WTC11 (cell line): Measurements from ENCODE around the gene AMIGO3. TPM values are rescaled to one million over a fixed set of nuclear protein-coding genes. Genes with fewer than 3 reads are reported as not detected.
A peak's percentile ranks its signal among the peaks of the same experiment; 100 is the strongest.

Experiments
- ATAC-seq: fragments of 200-7000 bp; cut with Tn5 transposase; 2 replicates; pipeline ENCODE4 v1.10.0; 2021; ENCODE audit warnings: mild to moderate bottlenecking, moderate library complexity
- CTCF ChIA-PET: fragments of 300-600 bp; sonication (Branson Sonifier 250); formaldehyde crosslinking; loops from one replicate; lab custom pipeline; 2021; ENCODE audit warnings: antibody characterized with exemption; lab: Charles Lee
- POLR2A ChIA-PET: fragments of 350-600 bp; sonication (Branson Sonifier 250); formaldehyde crosslinking; loops from one replicate; lab custom pipeline; 2021; ENCODE audit warnings: antibody characterized with exemption; lab: Charles Lee
- DNase-seq: peaks from one replicate; pipeline ENCODE4 v3.0.0; 2021; ENCODE audit warnings: low spot score
- H3K27ac Mint-ChIP-seq: 2 replicates; pipeline ENCODE4 v1.8.0; 2021; ENCODE audit warnings: mixed read lengths
- H3K27me3 Mint-ChIP-seq: 2 replicates; pipeline ENCODE4 v1.8.0; 2021; ENCODE audit warnings: low read depth, mild to moderate bottlenecking, moderate library complexity, mixed read lengths
- H3K36me3 Mint-ChIP-seq: 2 replicates; pipeline ENCODE4 v1.8.0; 2021; ENCODE audit warnings: mixed read lengths
- H3K4me1 Mint-ChIP-seq: 2 replicates; pipeline ENCODE4 v1.8.0; 2022; ENCODE audit warnings: mixed read lengths
- H3K4me3 Mint-ChIP-seq: 2 replicates; pipeline ENCODE4 v1.8.0; 2021; ENCODE audit warnings: mild to moderate bottlenecking, moderate library complexity, mixed read lengths
- H3K9me3 Mint-ChIP-seq: 2 replicates; pipeline ENCODE4 v1.8.0; 2021; ENCODE audit warnings: mixed read lengths
- ELF4 ChIP-seq: sonication (generic); formaldehyde crosslinking; IDR thresholded peaks from 2 replicates; pipeline ENCODE4 v1.8.1; 2022; ENCODE audit warnings: low read depth, mild to moderate bottlenecking, moderate library complexity, missing genetic modification reagents
- ETV6 ChIP-seq: sonication (generic); formaldehyde crosslinking; IDR thresholded peaks from 2 replicates; pipeline ENCODE4 v1.8.1; 2022; ENCODE audit warnings: mild to moderate bottlenecking, missing genetic modification reagents
- FOXK1 ChIP-seq: sonication (generic); formaldehyde crosslinking; IDR thresholded peaks from 2 replicates; pipeline ENCODE4 v1.8.0; 2022; ENCODE audit warnings: mild to moderate bottlenecking, moderate library complexity, missing genetic modification reagents
- FOXP1 ChIP-seq: sonication (generic); formaldehyde crosslinking; IDR thresholded peaks from 2 replicates; pipeline ENCODE4 v1.8.0; 2022; ENCODE audit warnings: missing genetic modification reagents, mild to moderate bottlenecking, moderate library complexity, borderline replicate concordance
- GABPB1 ChIP-seq: sonication (generic); formaldehyde crosslinking; IDR thresholded peaks from 2 replicates; pipeline ENCODE4 v1.8.1; 2023; ENCODE audit warnings: mild to moderate bottlenecking, missing genetic modification reagents
- JAZF1 ChIP-seq: fragments of 250-450 bp; sonication (Bioruptor Pico); IDR thresholded peaks from 2 replicates; pipeline ENCODE4 v1.9.0; 2021; ENCODE audit warnings: moderate library complexity, mild to moderate bottlenecking, inconsistent platforms
- KAT7 ChIP-seq: sonication (generic); formaldehyde crosslinking; IDR thresholded peaks from 2 replicates; pipeline ENCODE4 v1.8.1; 2023; ENCODE audit warnings: missing genetic modification reagents, mild to moderate bottlenecking, borderline replicate concordance
- OVOL2 ChIP-seq: fragments of 250-450 bp; sonication (Bioruptor Pico); IDR thresholded peaks from 2 replicates; pipeline ENCODE4 v1.9.0; 2021; ENCODE audit warnings: mild to moderate bottlenecking, borderline replicate concordance
- SMAD3 ChIP-seq: sonication (generic); formaldehyde crosslinking; IDR thresholded peaks from 2 replicates; pipeline ENCODE4 v1.8.0; 2022; ENCODE audit warnings: missing genetic modification reagents, mild to moderate bottlenecking, borderline replicate concordance
- SOX15 ChIP-seq: fragments of 250-450 bp; sonication (Bioruptor Pico); IDR thresholded peaks from 2 replicates; pipeline ENCODE4 v1.9.0; 2021; ENCODE audit warnings: mild to moderate bottlenecking
- SP1 ChIP-seq: sonication (generic); formaldehyde crosslinking; conservative IDR thresholded peaks from 2 replicates; pipeline ENCODE4 v1.8.1; 2022; ENCODE audit warnings: missing genetic modification reagents
- TEAD4 ChIP-seq: sonication (generic); formaldehyde crosslinking; IDR thresholded peaks from 2 replicates; pipeline ENCODE4 v1.8.0; 2022; ENCODE audit warnings: mild to moderate bottlenecking, missing genetic modification reagents
- ZBTB21 ChIP-seq: sonication (generic); formaldehyde crosslinking; IDR thresholded peaks from 2 replicates; pipeline ENCODE4 v1.8.1; 2023; ENCODE audit warnings: mild to moderate bottlenecking, missing genetic modification reagents, borderline replicate concordance
- ZNF232 ChIP-seq: sonication (generic); formaldehyde crosslinking; IDR thresholded peaks from 2 replicates; pipeline ENCODE4 v1.8.0; 2022; ENCODE audit warnings: mild to moderate bottlenecking, missing genetic modification reagents
- ZNF263 ChIP-seq: sonication (generic); formaldehyde crosslinking; IDR thresholded peaks from 2 replicates; pipeline ENCODE4 v1.8.1; 2022; ENCODE audit warnings: low read depth, mild to moderate bottlenecking, moderate library complexity, missing genetic modification reagents
- total RNA-seq: library from RNA; stranded (reverse); gene quantifications from 3 replicates; pipeline ENCODE4 v1.2.3, GENCODE V29; 2021
- TF ChIP-seq, protein P1 (sequence below): sonication (generic); formaldehyde crosslinking; IDR thresholded peaks from 2 replicates; pipeline ENCODE4 v1.8.0; 2023; ENCODE audit warnings: mild to moderate bottlenecking, missing genetic modification reagents
- TF ChIP-seq, protein P2 (sequence below): sonication (generic); formaldehyde crosslinking; conservative IDR thresholded peaks from 2 replicates; pipeline ENCODE4 v1.8.1; 2023; ENCODE audit warnings: mild to moderate bottlenecking, low read depth, missing genetic modification reagents, moderate library complexity
- TF ChIP-seq, protein P3 (sequence below): sonication (generic); formaldehyde crosslinking; IDR thresholded peaks from 2 replicates; pipeline ENCODE4 v1.8.1; 2023; ENCODE audit warnings: mild to moderate bottlenecking, missing genetic modification reagents
- TF ChIP-seq, protein P4 (sequence below): sonication (generic); formaldehyde crosslinking; IDR thresholded peaks from 2 replicates; pipeline ENCODE4 v1.8.0; 2022; ENCODE audit warnings: mild to moderate bottlenecking, missing genetic modification reagents
- TF ChIP-seq, protein P5 (sequence below): sonication (generic); formaldehyde crosslinking; IDR thresholded peaks from 2 replicates; pipeline ENCODE4 v1.8.0; 2022; ENCODE audit warnings: mild to moderate bottlenecking, missing genetic modification reagents
- TF ChIP-seq, protein P6 (sequence below): fragments of 250-450 bp; sonication (Bioruptor Pico); conservative IDR thresholded peaks from 2 replicates; pipeline ENCODE4 v1.9.0; 2021; ENCODE audit warnings: mild to moderate bottlenecking
- TF ChIP-seq, protein P7 (sequence below): sonication (generic); formaldehyde crosslinking; IDR thresholded peaks from 2 replicates; pipeline ENCODE4 v1.8.1; 2022; ENCODE audit warnings: mild to moderate bottlenecking, moderate library complexity, missing genetic modification reagents
- TF ChIP-seq, protein P8 (sequence below): sonication (generic); formaldehyde crosslinking; IDR thresholded peaks from 2 replicates; pipeline ENCODE4 v1.8.0; 2023; ENCODE audit warnings: missing genetic modification reagents

AMIGO3 gene
- total RNA-seq, 1 experiment from 2014 or later: 3.9 TPM

DNA sequence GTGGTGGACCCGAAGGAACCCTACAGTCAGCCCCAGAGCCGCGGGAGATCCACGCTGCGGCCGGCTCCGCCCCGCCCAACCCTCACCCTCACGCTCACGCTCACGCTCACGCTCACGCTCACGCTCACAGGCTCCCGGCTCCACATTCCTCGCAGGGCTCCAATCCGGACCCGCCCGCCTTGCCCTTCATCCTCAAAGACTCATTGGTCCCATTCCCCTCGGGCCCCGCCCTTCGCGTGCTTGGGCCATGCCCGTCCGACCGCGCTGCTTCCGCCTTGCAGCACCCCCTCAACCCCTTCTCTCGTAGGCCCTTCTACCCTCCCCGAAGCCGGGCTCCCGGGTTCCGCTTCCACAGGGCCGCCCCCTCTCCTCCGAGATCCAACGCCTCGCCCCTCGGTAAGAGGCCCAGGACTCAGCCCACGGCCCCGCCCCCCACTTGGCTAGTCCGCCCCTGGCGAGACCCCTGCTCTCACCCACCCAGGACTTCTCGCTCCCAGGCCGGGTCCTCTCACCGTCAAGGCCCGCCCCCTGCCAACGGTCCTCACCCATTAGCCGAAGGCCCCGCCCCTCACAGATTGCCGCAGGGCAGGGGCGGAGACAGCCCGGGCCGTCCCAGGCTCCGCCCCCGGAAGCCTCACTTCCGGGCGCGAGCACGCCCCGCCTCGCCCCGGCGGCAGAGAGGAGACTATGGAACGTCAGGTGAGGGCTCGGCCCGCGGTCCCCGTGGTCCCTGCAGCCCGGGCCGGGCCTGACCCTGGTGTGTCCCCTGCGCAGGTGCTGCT is 45.6 kb downstream of the AMIGO3 start, which contains the start of gene APEH:
Gene APEH (plus strand): TSS at position 637 of the 782 bp plus-strand sequence. CDS start 51 bp downstream, at position 688.
- Mint-ChIP-seq H3K9me3 (no peaks in the 10 kb centered on the region), H3K36me3 (peaks cover 23% of the 10 kb centered on the region), H3K27ac (peak within 1 kb of the TSS; percentile 94), H3K4me3 (peak within 1 kb of the TSS; percentile 81), H3K4me1 (peaks cover 21% of the 10 kb centered on the region), H3K27me3 (no peaks in the 10 kb centered on the region)
- POLR2A ChIA-PET: interaction anchor here (2.8 kb wide), 1 partner anchor 134 kb away, joined by 27 read pairs; no protein-coding TSS in a partner anchor
- ATAC-seq: peak; percentile 85
- CTCF ChIA-PET: interaction anchor here (0.6 to 5.4 kb wide), 6 partner anchors 28 to 165 kb away, joined by 3 to 304 read pairs (median 6); no protein-coding TSS in a partner anchor
- peak; percentile 98 for DNase-seq
- TF ChIP-seq, protein P1, sequence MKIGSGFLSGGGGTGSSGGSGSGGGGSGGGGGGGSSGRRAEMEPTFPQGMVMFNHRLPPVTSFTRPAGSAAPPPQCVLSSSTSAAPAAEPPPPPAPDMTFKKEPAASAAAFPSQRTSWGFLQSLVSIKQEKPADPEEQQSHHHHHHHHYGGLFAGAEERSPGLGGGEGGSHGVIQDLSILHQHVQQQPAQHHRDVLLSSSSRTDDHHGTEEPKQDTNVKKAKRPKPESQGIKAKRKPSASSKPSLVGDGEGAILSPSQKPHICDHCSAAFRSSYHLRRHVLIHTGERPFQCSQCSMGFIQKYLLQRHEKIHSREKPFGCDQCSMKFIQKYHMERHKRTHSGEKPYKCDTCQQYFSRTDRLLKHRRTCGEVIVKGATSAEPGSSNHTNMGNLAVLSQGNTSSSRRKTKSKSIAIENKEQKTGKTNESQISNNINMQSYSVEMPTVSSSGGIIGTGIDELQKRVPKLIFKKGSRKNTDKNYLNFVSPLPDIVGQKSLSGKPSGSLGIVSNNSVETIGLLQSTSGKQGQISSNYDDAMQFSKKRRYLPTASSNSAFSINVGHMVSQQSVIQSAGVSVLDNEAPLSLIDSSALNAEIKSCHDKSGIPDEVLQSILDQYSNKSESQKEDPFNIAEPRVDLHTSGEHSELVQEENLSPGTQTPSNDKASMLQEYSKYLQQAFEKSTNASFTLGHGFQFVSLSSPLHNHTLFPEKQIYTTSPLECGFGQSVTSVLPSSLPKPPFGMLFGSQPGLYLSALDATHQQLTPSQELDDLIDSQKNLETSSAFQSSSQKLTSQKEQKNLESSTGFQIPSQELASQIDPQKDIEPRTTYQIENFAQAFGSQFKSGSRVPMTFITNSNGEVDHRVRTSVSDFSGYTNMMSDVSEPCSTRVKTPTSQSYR (CRISPR knock-in tag): 0 out of 2 replicates have a peak, but pooled peaks have one; percentile 17
- TF ChIP-seq, protein P2, sequence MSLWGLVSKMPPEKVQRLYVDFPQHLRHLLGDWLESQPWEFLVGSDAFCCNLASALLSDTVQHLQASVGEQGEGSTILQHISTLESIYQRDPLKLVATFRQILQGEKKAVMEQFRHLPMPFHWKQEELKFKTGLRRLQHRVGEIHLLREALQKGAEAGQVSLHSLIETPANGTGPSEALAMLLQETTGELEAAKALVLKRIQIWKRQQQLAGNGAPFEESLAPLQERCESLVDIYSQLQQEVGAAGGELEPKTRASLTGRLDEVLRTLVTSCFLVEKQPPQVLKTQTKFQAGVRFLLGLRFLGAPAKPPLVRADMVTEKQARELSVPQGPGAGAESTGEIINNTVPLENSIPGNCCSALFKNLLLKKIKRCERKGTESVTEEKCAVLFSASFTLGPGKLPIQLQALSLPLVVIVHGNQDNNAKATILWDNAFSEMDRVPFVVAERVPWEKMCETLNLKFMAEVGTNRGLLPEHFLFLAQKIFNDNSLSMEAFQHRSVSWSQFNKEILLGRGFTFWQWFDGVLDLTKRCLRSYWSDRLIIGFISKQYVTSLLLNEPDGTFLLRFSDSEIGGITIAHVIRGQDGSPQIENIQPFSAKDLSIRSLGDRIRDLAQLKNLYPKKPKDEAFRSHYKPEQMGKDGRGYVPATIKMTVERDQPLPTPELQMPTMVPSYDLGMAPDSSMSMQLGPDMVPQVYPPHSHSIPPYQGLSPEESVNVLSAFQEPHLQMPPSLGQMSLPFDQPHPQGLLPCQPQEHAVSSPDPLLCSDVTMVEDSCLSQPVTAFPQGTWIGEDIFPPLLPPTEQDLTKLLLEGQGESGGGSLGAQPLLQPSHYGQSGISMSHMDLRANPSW (CRISPR knock-in tag): no peak
- TF ChIP-seq, protein P3, sequence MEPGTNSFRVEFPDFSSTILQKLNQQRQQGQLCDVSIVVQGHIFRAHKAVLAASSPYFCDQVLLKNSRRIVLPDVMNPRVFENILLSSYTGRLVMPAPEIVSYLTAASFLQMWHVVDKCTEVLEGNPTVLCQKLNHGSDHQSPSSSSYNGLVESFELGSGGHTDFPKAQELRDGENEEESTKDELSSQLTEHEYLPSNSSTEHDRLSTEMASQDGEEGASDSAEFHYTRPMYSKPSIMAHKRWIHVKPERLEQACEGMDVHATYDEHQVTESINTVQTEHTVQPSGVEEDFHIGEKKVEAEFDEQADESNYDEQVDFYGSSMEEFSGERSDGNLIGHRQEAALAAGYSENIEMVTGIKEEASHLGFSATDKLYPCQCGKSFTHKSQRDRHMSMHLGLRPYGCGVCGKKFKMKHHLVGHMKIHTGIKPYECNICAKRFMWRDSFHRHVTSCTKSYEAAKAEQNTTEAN (CRISPR knock-in tag): 0 out of 2 replicates have a peak, but pooled peaks have one; percentile 52
- TF ChIP-seq ETV6 (CRISPR knock-in tag) (peak; percentile 29; the same call in 1 of the 2 replicates), GABPB1 (CRISPR knock-in tag) (peak; percentile 62; the same call in 1 of the 2 replicates), KAT7 (CRISPR knock-in tag) (0 out of 2 replicates have a peak, but pooled peaks have one; percentile 21), FOXK1 (CRISPR knock-in tag) (no peak), SMAD3 (no peak), ELF4 (no peak), ZNF263 (CRISPR knock-in tag) (no peak), ZBTB21 (CRISPR knock-in tag) (no peak), JAZF1 (CRISPR knock-in tag) (no peak), FOXP1 (CRISPR knock-in tag) (no peak), OVOL2 (no peak), ZNF232 (CRISPR knock-in tag) (no peak), SOX15 (CRISPR knock-in tag) (no peak), SP1 (CRISPR knock-in tag) (peak; percentile 89), TEAD4 (CRISPR knock-in tag) (no peak)
- TF ChIP-seq, protein P4, sequence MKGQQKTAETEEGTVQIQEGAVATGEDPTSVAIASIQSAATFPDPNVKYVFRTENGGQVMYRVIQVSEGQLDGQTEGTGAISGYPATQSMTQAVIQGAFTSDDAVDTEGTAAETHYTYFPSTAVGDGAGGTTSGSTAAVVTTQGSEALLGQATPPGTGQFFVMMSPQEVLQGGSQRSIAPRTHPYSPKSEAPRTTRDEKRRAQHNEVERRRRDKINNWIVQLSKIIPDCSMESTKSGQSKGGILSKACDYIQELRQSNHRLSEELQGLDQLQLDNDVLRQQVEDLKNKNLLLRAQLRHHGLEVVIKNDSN (CRISPR knock-in tag): peak; percentile 51
- TF ChIP-seq, protein P5, sequence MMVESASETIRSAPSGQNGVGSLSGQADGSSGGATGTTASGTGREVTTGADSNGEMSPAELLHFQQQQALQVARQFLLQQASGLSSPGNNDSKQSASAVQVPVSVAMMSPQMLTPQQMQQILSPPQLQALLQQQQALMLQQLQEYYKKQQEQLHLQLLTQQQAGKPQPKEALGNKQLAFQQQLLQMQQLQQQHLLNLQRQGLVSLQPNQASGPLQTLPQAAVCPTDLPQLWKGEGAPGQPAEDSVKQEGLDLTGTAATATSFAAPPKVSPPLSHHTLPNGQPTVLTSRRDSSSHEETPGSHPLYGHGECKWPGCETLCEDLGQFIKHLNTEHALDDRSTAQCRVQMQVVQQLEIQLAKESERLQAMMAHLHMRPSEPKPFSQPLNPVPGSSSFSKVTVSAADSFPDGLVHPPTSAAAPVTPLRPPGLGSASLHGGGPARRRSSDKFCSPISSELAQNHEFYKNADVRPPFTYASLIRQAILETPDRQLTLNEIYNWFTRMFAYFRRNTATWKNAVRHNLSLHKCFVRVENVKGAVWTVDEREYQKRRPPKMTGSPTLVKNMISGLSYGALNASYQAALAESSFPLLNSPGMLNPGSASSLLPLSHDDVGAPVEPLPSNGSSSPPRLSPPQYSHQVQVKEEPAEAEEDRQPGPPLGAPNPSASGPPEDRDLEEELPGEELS (CRISPR knock-in tag): 0 out of 2 replicates have a peak, but pooled peaks have one; percentile 12
- TF ChIP-seq, protein P6, sequence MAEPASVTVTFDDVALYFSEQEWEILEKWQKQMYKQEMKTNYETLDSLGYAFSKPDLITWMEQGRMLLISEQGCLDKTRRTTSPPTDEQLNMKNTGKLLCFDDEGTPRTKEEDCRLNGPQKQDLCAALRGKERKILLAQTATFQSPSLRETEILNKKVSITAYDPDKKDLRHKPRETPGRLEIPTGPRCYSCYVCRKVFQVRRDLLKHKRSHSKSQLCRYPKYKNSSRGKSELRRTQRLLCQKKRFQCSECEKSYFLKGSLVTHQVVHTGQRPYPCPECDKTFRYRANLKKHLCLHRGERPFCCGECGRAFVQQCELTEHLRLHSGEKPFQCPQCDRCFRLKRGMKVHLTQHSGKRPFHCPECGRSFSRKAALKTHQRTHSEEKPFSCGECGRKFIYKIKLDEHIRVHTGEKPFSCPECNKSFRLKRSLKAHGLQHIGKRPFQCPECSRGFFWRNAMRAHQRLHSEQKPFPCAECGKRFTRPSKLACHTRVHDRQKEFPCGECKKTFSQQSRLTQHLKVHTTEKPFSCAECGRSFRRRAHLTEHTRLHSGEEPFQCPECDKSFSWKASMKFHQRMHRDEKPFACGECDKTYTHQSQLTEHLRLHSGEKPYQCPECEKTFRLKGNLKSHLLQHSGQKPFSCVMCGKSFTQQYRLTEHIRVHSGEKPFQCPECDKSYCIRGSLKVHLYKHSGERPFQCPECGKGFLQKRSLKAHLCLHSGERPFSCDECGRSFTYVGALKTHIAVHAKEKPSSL (CRISPR knock-in tag): no peak
- TF ChIP-seq, protein P7, sequence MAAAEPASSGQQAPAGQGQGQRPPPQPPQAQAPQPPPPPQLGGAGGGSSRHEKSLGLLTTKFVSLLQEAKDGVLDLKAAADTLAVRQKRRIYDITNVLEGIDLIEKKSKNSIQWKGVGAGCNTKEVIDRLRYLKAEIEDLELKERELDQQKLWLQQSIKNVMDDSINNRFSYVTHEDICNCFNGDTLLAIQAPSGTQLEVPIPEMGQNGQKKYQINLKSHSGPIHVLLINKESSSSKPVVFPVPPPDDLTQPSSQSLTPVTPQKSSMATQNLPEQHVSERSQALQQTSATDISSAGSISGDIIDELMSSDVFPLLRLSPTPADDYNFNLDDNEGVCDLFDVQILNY: peak; percentile 68; the same call in 1 of the 2 replicates
- TF ChIP-seq, protein P8, sequence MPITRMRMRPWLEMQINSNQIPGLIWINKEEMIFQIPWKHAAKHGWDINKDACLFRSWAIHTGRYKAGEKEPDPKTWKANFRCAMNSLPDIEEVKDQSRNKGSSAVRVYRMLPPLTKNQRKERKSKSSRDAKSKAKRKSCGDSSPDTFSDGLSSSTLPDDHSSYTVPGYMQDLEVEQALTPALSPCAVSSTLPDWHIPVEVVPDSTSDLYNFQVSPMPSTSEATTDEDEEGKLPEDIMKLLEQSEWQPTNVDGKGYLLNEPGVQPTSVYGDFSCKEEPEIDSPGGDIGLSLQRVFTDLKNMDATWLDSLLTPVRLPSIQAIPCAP (CRISPR knock-in tag): no peak
